NCI-H226 (cell line): ENCODE measurements around the gene LENG8.

Source experiments
- DNase-seq: peaks from one replicate; pipeline ENCODE4 v3.0.0-alpha.2; 2015

Gene LENG8

DNA sequence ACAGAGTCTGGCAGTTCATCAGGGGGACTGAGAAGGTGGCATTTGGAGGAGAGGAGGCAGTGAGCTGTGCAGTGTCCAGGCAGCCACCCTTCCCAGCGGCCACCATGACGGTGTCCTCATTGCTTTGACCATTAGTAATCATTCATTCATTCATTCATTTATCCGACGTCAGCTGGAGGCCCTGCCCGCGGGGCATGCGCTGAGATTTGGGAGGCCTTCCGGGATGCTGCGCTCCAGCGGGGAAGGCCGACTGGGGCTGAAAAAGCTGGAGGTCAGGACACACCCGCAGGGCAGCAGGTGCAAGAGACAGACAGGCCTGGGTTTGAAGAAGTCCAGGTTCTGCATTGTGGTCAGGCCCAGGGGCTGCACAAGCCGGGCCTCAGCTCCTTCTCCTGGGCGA, 24.8 kb upstream of the LENG8 start:
- DNase-seq = no peak

DNA sequence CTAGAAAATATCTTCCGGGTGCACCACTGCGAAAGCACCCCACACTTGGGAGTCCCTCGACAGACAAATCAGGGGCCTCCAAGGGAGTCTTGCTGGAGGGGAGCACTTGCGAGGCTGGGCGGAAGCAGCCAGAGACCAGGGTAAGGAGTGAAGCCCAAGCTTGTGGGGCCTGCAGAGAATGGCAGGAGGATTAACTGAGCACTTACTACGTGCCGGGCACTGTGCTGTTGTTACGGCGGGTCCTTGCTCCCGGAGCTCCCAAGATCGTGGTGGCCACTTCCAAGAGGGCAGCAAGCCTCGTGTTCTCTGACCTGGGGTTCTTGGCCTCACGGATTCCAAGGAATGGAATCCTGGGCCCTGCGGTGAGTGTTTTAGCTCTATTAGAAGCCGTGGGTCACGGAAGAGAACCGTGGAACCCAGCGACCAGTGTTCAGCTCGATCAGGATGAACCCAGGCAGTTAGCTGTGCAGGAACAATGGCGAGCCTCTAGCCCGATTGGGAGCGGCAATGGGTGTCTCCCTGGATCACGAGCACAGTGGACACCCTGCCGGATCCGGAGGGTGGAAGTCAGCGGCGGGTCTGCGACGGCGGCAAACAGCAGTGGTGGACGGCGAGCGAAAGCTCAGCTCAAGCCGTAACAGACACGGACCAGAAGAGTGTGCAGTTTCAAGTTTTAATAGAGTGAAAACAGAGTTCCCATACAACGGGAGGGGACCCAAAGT, 24.2 kb upstream of the LENG8 start:
- DNase-seq = no peak

DNA sequence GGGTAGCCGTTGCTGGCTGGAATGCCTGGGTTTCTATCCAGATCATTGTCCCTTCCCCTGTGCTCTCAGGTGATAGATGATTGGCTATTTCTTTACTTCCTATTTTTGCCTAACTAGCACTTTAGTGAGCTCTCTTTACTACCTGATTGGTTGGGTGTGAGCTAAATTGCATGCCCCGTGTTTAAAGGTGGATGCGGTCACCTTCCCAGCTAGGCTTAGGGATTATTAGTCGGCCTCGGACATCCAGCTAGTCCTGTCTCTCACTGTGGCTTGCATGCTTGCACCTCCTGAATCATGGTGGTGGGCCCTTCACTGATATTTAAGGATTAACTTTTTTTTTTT, 23.6 kb upstream of the LENG8 start:
- no peak for DNase-seq

DNA sequence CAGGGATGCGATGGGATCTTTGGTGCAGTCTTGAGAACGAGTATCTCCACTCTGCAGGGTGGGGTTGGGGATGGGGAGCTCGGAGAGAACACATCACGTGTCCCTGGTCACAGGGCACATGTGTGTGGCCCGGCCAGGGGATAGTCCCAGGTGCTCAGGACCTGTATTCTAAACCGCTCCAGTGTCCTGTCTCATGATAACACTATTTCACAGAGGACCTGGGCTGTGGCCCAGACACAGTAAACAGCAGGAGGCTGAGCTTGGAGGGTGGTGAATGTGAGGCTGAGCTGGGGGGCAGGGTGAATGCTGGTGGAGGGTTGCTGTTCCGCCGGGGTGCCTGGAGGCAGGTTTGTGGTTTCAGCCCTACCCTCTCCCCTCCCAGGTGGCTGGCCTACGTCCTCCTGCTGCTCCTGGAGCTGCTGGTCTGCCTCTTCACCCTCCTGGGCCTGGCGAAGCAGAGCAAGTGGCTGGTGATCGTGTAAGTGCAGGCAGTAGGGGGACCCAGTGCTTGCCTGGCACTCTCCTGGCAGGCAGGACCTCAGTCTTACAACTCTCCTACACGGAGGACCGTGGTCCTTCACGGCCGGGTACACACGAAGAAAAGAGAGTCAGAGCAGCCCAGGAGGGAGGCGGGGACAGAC, 22.6 kb upstream of the LENG8 start:
- no peak for DNase-seq

DNA sequence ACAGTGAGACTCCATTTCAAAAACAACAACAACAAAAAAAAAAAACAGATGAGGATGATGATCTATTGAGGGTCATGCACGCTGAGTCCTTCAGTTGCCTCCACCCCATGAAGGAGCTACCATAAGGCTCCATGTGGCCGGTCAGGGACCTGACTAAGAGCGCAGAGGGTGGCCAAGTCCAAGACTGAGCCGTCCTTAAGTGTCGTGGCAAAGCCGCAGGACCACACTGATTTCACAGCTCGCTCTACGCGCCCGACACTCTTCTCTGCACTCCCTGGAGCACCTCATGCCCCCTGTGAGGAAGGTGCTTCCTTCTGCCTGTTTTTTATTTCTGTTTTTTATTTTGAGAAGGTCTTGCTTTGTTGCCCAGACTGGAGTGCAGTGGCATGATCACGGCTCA, 21.4 kb upstream of the LENG8 start:
- DNase-seq = no peak

DNA sequence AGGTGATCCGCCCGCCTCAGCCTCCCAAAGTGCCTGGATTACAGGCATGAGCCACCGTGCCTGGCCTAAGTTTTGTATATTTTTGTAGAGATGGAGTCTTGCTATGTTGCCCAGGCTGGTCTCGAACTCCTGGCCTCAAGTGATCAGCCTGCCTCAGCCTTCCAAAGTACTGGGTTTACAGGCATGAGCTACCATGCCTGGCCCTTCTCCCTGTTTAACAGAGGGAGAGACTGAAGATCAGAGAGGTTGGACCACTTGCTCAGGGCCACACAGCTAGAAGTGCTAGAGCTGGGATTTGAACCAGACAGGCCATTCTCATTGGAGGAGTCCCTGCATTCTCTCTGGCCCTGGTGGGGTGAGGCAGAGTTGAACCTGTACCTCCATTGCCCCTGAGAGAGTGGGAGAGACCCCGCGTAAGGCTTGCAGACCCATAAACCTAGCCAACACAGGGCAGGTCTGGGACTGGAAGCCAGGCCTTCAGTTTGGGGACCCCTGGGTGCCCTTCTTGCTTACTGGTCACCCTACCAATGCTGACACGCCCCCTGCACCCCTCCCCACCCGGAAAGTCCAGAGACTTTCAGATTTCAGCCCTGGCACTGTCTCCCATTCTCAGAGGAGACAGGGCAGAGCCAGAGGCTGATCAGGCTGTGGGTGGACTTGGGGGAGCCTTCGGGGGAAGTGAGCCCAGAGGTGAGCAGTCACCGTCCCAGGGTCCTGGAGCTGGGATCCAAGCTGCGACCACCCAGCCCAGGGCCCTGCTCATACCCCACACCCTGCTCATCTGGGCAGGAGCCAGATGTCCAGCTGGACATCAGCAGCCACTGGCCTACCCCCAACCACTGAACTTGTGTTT, 20.4 kb upstream of the LENG8 start:
- DNase-seq = no peak

DNA sequence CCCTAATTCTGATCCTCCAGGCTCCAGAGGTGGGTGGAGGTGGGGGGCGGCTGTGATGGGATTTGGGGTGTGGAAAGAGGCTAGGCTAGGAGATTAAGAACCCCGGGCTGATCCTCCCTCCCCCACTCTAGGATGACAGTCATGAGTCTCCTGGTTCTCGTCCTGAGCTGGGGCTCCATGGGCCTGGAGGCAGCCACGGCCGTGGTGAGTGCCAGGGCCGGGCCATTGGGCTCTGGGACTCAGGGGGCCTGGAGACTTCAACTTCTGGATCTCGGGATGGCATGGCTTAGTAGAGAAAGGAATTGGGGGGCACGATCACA, 19.9 kb upstream of the LENG8 start:
- no peak for DNase-seq

DNA sequence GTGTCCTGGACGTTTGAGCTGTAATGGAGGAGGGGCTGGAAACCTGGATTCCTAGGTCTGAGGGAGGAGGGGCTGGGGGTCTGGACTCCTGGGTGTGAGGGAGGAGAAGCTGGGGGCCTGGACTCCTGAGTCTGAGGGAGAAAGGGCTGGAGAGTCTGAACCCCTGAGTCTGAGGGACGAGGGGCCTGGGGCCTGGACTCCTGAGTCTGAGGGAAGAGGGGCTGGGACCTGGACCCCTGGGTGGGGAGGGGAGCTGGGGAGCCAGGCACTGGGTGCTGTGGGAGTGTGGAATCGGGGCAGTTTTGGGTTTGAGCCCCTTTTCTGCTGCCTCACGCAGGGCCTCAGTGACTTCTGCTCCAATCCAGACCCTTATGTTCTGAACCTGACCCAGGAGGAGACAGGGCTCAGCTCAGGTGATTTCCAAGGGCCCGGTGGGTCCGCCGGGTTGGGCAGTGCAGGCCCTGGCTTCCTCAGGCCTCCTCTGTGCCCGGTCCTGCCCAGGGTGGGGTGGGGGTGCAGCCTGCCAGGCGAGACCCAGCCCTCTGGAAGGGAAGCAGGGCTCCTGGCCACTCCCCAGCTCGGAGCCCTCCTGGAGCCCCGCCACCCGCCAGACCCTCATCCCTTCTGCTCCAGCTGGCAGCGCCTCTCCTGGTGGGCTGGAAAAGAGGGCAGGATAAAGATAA, 19.3 kb upstream of the LENG8 start:
- DNase-seq = no peak

DNA sequence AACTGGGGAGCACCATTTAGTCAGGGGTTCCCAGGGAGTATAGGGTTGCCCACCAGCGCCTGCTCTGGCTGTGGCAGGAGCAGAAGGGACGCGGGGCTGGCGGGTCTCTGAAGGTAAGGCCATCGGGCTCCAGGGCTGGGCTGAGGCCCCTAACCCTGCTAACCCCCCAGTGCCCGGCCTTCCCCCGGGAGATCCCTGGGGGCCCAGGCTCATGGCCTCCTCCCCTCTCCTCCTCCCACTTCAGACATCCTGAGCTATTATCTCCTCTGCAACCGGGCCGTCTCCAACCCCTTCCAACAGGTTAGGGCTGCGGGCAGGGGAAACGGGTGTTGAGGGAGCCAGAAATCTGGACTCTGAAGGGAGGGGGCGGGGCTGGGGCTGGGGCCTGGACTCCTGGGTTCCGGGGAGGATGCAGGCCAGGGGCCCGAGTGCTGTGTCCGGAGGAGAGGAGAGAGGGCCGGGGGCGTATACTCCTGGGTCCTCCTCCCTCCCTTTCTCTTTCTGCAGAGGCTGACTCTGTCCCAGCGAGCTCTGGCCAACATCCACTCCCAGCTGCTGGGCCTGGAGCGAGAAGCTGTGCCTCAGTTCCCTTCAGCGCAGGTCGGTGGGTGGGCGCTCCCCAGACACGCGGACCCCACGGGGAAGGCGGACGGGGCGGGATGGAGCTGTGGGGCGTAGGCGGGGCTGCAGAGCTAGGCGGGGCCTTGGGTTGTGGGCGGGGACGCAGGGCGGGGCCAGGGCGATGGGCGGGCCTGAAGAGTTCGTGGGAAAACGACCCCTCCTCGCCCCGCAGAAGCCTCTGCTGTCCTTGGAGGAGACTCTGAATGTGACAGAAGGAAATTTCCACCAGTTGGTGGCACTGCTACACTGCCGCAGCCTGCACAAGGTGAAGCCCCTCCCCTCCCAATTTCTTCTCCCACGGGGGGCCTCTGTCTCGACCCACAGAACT, 18.4 kb upstream of the LENG8 start:
- peak; percentile 29 for DNase-seq

DNA sequence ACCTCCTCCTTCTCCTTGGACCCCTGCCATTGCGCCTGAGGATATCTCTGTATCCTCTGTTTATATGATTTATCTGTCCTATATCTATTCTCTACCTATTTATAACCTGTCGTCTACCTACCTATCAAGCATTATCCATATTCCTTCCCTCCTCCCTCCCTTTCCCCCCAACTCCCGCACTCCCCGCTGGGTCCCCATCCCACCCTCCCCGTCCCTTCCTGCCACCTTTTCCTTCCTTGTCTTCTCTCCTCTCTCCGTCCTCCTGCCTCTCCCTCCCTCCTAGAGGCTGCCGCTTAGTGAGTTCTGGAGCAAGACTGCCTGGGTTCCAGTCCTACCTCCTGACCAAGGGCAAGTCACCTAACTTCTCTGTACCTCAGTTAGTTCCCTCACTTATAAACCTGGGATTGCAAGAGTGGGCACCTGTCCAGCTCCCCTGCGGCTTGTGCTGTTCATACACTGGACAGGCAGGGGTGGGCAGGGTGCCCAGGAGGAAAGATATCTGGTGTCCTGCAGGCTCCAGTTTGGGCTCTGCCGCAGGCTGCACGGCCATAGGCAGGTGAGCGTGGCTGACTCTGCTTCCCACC, 17.7 kb upstream of the LENG8 start:
- peak; percentile 73 for DNase-seq

DNA sequence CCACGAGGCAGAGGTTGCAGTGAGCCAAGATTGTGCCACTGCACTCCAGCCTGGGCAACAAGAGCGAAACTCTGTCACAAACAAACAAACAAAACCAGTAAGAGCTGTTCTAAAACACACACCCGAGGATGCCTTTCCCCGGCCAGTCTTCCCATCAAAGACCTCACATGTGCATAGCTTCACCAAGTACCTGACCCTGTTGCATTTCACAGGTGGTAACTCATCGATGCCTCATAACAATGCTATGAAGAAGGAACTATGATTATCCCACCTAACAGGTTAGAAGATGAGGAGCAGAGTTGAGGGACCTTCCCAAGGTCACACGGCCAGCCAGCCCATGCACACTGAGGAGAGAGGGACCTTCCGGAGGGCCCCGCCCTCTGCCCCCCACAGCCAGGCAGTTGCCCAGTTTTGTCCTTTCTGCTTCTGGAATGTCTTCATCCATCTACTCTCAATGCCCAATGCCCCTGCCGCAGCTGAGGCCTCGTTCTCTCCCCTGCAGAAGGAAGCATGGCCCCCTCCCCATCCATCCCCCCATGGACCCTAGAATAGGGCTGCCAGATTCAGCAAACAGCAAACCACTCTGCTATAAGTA, 16.8 kb upstream of the LENG8 start:
- peak; percentile 29 for DNase-seq

DNA sequence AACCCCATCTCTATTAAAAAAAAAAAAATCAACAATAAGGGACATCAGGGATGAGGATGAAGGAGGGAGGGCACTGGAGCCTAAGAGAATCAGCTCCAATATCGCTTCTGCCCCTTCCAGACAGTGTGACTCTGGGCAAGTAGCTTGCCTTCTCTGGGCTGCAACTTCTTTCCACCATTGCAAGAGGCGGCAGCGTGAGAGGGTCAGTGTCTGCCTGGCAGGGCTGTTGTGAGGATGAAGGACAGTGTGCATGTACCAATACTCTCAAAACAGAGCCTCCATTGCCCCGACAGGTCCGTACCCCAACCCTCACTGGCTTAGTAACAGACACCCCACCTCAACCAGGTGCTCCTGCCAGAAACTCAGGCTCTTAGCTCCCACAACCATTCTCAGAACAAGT, 15.3 kb upstream of the LENG8 start:
- DNase-seq = no peak

DNA sequence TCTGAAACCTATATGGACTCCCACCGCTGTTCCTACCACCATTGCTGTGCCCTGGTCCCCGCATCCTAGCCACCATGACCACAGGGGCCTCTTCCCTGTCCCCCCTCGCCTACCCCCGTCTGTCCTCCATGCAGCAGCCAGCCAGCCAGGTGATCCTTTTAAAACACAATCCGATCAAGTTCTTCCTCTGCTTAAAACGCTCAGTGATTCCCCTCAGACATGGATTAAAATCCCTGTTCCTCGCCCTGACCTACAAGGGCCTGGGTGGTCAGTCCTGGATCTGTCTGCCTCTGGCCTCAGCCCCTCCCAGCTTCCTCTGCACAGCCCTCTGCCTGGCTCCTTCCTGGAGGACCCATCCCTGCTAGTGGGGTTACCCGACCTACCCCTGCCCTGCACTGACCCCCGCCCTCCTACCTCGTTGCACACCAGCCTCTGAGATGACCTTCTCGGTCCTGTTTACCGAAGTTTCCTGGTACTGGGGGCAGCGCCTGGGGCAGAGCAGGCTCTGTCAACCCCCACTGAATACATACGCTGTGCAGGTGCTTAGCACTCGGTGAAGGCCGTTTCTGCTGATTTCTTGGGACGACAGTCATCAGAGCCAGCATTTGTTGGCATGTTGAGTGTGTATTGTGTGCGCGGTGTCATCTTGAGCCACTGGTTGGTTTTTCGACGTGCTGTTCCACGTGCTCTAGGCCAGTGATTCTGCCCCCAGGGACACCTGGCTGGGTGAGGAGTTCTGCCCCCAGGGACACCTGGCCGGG, 14.7 kb upstream of the LENG8 start:
- DNase-seq = no peak

DNA sequence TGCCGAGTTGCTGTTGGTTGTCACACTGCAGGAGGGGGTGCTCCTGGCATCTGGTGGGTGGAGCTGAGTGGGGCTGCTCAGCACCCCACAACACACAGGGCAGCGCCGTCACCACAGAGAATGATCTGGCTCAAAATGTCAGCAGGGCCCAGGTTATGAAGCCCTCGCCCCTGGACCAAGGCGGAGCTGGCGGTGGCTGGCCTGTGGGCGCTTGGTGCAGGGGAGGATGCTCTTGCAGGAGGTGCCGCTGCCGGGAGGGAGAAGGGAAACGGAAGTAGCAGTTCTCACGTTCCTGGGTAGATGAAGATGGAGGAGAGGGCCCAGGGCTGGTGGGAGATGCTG, 14.2 kb upstream of the LENG8 start:
- DNase-seq = no peak

DNA sequence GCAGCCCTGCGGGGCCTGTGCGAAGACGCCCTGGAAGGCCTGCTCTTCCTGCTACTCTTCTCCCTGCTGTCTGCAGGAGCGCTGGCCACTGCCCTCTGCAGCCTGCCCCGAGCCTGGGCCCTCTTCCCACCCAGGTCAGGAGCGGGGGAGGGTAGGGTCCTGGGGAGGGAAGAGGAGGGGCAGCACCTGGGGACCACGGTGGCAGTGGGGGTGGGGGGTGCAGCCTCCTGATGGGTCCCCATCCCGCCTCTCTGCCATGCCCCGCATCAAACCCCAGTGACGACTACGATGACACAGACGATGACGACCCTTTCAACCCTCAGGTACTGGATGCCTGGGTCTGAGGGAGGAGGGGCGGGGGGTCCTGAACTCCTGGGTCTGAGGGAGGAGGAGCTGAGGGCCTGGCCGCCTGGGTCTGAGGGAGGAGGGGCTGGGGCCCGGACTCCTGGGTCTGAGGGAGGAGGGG, 13.4 kb upstream of the LENG8 start:
- no peak for DNase-seq

DNA sequence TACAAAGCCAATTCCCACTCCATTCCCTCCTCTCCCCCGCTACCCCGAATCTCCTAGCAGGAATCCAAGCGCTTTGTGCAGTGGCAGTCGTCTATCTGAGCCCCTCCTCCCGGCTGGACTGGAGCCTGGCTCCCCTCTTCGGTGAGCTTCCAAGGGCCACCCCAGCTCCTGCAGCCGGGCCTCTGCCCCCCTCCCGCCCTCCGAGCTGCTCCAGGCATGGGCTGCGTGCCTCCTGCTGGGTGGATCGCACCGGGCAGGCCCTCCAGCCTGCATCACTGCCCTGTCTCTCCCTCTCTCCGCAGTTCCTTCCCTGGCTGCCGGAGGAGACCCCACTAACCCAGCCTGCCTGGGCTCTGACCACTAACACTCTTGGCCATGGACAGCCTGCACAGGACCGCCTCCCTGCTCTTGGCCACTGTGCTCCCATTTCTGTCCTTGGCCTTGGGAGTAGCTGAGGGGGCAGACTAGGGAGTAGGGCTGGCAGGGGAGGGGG, 12.9 kb upstream of the LENG8 start:
- no peak for DNase-seq

DNA sequence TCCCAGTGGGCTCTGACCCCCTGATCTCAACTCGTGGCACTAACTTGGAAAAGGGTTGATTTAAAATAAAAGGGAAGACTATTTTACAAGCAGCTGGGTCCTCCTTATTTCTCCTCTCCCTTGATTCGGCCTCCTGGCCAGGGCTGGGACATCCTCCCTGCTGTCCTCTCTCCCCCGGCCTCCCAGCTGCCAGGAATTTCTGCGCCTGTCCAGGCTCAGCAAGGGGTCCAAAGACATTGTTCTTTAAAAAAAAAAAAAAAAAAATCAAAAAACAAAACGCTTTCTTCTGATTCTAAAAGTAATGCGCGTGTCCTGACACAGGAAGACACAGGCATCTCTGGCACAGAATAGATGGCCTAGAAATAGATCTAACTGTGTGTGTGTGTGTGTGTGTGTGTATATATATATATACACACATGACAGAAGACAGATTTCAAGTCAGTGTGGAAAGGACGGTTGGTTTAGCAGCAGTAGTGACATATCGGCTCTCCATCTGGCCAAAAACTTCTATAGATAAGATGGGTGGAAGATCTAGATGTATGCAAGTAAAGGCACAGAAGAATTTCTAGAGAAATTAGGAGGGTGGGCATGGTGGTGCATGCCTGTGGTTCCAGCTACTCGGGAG, 12.3 kb upstream of the LENG8 start:
- DNase-seq = no peak

DNA sequence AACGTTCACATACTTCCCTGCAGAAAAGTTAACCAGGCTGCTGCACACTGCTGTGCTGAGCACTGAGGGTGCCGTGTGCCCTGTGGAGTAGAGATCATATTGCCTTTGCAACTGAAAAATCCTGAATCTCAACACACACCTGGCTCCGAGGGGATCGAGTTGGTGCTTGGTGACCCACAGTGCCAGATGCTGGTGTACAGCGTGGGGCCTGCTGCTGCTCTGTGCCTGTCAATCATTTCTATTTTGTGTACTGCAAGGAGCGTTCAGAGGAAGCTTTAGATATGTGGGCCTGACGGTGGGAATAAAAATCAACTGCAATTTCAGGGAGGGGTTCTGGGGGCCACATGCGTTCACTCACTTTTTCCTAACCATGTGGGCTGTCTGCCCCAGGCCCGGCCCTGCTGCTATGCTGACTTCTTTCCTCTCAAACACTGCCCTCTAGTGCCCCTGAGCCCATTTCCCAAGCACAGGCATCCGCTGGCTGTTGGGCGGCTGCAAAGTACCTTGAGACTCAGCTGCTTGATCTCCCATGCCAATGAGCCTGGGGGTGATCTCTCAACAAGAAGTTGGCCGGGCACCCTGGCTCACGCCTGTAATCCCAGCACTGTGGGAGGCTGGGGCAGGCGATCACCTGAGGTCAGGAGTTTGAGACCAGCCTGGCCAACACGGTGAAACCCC, 9.7 kb upstream of the LENG8 start:
- DNase-seq = peak; percentile 35

DNA sequence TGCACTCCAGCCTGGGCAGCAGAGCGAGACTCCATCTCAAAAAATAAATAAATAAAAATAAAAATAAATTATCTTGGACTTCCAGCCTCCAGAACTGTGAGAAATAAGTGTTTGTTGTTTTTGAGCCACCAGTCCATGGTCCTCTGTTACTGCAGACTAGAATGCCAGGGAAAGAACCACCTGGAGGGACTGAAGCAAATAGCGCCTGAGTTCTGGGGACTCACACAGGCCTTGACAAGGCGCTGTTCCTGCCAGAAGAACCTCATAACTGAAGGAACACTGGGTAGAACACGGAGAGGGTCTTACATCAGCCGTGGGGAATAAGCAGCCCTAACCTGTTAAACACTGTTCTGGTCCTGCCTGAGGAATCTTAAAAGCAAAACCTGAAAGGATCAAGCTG, 8.4 kb upstream of the LENG8 start:
- no peak for DNase-seq

DNA sequence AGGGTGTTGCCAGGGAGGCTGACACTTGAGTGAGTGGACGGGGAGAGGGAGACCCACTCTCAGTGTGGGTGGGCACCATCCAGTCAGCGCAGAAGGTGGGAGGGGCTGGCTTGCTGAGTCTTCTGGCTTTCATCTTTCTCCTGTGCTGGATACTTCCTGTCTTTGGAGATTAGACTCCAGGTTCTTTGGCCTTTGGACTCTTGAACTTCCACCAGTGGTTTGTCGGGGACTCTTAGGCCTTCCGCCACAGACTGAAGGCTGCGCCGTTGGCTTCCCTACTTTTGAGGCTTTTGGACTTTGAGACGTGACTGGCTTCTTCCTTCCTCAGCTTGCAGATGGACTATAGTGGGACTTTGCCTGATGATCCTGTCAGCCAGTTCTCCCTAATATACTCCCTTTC, 4.3 kb upstream of the LENG8 start:
- DNase-seq = no peak
